Adipose tissue (tissue), 3 donors: Measurements from ENCODE around the gene SESN3. TPM values are rescaled to one million over a fixed set of nuclear protein-coding genes. Genes with fewer than 3 reads are reported as not detected.
"Not testable (repeated sequence)": the region's sequence is repeated elsewhere in the genome, so short reads cannot be mapped to it uniquely, and the experiment has no call there.

Experiments
- H3K27ac ChIP-seq: one replicate; pipeline ENCODE4 v1.5.1; 2013; ENCODE audit warnings: low read depth, low read length
- WGBS, 3 donors: extraction: QIAGEN DNeasy Blood & Tissue Kit; methylation state at CpG; one replicate each; pipeline ENCODE4 v1.1.7; 2013; 5-methylcytosine and 5-hydroxymethylcytosine counted together
- polyA plus RNA-seq, 3 donors: library from polyadenylated mRNA; stranded (reverse); fragments of 200-250 nt; gene quantifications; one replicate each; pipeline ENCODE4 v1.2.3, GENCODE V29; 2013
- donor health status: healthy with polysubstance abuse.
- donor health status: Bipolar disorder and iron deficiency.
- donor health status: healthy.

The SESN3 gene, protein sequence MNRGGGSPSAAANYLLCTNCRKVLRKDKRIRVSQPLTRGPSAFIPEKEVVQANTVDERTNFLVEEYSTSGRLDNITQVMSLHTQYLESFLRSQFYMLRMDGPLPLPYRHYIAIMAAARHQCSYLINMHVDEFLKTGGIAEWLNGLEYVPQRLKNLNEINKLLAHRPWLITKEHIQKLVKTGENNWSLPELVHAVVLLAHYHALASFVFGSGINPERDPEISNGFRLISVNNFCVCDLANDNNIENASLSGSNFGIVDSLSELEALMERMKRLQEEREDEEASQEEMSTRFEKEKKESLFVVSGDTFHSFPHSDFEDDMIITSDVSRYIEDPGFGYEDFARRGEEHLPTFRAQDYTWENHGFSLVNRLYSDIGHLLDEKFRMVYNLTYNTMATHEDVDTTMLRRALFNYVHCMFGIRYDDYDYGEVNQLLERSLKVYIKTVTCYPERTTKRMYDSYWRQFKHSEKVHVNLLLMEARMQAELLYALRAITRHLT
- polyA plus RNA-seq = 10 to 100 TPM in 1 of 3 donors, 1 to 10 TPM in 2; 1.5 to 12.0 (median 2.6) TPM

DNA sequence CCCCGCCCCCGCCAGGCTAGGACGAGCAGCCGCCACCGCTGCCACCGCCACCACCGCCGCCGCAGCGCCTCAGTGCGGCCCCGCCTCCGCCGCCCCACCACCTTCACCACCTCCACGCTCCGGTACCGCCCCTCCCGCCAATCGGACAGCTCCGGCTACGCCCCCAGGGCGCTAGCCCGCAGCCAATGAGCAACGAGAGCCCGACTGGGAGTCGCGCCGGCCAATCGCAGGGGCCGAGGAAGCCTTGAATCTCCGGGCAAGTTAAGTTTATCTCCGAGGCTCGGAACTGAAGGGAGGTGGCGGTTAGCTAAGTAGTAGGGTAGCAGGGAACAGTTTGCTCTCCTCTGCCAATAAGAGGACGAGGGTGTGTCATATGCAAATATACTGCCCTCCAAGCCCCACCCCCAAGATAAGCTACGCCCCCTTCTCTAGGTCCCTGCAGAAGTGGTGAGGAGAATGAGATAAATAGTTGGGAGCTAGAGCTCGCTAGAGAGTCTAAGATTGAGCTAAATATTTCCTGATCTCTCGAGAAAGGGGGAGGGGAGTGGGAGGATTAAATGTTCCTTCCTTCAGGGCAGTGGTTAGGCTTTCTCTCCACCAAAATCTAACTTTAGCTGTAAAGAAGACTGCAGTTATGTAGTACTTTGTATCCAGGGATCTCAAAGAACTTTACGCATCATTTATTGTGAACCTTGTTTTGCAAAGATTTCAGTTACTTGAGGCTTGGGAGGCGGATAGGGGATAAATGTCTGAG, at the start of gene SESN3:
SESN3 (minus strand) TSS at position 76 of the 754 bp plus-strand sequence. CDS start 342 bp downstream, outside the sequence.
- peak within 1 kb of the TSS; percentile 19 for H3K27ac ChIP-seq
- 1% methylated on average over 39 to 40 of the region's 40 CpGs for WGBS, 3 donors

DNA sequence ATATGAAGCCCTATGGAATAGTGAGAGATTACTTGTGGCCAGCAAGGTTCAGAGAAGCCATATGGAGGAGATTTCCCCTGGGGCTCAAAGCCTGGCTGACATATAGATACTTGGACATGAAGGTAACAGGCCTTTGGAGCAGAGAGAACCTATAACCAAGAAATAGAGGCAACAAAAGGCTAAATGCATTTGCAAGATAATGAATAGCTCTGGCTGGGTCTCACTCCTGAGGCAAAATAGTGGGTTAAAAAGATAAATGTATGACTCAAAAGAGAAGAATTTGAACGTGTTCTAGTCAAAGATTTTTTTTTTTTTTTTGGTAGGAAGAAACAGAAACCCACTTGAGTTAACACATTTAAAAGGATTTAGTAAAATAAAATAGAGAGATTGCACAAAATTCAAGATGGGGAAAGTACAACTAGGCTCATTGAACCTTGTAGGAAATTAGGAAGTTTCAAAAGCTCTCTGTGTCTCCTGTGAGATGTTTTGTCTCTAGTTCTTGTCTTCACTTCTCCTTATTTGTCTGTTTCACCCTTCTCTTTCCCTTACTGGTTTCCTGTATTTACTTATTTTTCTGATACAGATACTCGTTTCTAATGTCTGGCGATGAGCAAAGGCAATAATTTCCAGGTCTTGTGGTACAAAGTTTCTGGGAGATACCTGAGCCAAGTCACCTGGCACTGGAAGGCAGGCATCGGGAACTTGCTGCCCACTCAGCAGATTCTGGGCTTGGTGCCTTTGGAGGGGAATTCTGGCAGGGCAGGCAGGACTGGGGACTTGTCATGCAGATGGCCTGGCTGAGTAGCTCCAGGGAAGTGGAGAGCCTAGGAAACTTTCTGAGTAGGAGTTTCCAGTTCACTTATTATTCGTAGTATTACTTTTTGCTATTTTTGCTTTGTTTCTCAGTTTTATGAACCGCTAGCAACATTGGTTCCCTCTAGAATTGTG, 49.2 kb upstream of the SESN3 start:
- H3K27ac ChIP-seq = no peak overlapping the region
- WGBS, 3 donors = 44 to 54% (median 49%) methylated on average over 6 of the region's 6 CpGs

DNA sequence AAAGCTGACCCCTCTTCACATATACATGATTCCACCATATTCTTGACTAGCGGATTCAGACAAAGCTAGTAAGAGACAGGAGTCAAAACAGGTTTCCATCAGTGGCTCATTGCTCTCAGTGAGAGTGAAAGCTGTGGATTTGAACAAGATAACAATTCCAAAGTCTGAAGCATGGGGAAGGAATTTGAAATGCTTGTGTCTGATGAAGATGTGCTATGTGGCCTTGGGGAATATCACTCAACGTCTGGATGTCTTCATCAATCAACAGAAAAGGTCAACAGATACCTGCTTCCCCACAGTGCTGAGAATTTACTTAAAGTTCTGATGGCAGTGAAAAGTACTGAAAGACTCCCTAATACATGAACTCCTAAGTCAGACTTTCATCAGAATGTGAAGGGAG, 46.9 kb upstream of the SESN3 start:
- WGBS, 3 donors = 62 to 89% (median 87%) methylated on average over 2 of the region's 2 CpGs

DNA sequence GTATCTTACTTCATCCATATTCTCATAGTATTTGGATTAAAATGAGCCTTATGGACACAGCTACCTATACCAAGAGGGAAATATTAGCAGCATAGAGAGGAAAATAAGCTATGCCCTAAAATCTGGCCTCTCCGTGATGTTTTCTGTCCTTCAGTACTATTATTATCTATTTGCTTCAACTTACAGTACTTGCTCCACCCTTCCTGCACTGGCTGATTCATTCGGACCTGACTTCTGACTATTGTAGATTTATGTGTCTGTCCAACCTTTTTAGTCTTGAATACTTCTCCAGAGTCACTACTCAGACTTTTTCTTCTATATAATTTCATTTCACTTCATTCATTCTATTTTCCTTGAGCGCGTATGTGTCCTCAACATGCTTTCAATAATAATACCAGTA, 45.1 kb upstream of the SESN3 start:
- 83 to 91% (median 87%) methylated on average over 4 of the region's 4 CpGs for WGBS, 3 donors
- no peak overlapping the region for H3K27ac ChIP-seq

More for the DNA sequence above, 46.9 kb upstream of the SESN3 start:
- H3K27ac ChIP-seq = no peak overlapping the region

DNA sequence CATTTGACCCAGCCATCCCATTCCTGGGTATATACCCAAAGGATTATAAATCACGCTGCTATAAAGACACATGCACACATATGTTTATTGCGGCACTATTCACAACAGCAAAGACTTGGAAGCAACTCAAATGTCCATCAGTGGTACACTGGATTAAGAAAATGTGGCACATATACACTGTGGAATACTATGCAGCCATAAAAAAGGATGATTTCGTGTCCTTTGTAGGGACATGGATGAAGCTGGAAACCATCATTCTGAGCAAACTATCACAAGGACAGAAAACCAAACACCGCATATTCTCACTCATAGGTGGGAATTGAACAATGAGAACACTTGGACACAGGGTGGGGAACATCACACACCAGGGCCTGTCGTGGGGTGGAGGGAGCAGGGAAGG, 42.6 kb upstream of the SESN3 start:
- not testable (repeated sequence) for H3K27ac ChIP-seq
- WGBS, 3 donors = 75 to 97% (median 96%) methylated on average over 5 of the region's 5 CpGs

DNA sequence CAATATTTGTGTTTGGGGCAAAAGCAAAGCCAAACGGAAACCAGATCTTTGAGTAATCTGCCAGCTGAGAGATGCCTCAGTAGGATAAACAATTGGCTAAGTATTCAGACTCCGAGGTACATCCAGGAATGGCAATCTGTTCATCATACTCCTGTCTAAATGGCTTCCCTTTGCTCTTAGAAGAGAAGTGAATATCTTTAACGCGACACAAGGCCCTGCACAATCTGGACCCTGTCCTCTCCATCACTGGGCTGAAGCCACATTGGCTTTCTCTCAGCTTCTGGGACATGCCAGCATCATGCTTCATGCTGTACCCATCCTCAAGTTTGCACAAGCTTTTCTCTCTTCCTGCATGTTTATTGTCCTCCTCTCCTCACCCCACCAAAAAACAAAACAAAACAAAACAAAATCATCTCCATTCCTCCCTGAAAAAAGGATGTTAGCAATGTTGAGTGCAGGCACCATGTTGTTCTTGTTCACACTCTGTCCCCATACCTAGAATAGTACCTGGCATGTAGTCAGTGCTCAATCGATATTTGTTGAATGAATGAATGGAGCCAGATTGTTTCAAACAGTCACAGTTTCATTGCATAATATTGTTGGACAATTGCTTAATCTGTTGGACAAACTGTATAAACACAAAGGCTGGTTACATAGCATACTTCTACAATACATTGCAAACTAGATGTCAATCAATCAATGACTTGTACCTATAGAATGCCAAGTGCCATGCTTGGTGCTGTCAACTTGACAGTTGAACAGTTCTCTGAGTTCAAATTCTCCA, 38.2 kb upstream of the SESN3 start:
- WGBS, 3 donors = 81 to 89% (median 85%) methylated on average over 5 of the region's 5 CpGs
- H3K27ac ChIP-seq = no peak overlapping the region

DNA sequence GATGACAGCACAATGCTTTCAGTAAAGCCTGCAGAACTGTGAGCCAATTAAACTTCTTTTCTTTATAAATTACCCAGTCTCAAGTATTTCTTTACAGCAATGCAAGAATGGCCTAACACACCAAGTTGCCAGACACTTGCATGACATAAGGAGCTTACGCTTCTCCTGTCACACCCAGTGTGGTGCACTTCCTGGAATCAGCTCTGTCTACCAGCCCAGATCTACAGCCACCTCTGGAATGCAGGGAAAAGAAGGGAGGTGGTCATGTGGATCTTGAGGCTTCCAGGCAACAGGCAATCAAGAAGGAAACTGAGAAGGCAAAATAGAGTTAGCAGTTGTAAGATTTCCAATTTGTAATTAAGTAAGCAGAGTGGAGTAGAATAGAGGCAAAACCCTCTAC, 37.4 kb upstream of the SESN3 start:
- WGBS, 3 donors = 47 to 98% (median 61%) methylated on average over 1 of the region's 1 CpG

DNA sequence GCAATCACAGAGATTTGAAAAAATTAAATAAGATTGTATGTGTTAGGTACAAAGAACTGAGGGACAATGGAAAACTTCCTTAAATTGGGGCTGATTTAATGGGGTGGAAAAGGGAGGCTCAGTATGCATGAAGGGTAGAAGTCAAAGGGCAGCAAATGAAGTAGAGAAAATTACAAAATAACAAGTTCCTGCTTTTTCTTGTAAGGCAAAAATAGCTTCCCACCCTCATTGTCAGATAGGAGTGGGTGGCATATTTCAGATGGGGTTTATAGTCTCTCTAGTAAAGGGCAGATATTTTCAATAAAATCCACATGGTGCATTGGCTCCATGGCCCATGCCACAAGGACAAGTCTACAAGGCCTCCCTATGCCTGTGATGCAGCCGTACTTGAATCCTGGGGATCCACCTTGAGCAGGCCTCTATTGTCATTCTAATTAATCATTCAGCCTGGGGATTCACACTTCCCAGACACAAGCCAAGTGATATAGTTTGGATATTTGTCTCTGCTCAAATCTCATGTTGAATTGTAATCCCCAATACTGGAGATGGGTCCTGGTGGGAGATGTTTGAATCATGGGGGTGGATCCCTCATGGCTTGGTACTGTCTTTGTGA, 36.7 kb upstream of the SESN3 start:
- no peak overlapping the region for H3K27ac ChIP-seq

More for the DNA sequence above, 37.4 kb upstream of the SESN3 start:
- no peak overlapping the region for H3K27ac ChIP-seq

DNA sequence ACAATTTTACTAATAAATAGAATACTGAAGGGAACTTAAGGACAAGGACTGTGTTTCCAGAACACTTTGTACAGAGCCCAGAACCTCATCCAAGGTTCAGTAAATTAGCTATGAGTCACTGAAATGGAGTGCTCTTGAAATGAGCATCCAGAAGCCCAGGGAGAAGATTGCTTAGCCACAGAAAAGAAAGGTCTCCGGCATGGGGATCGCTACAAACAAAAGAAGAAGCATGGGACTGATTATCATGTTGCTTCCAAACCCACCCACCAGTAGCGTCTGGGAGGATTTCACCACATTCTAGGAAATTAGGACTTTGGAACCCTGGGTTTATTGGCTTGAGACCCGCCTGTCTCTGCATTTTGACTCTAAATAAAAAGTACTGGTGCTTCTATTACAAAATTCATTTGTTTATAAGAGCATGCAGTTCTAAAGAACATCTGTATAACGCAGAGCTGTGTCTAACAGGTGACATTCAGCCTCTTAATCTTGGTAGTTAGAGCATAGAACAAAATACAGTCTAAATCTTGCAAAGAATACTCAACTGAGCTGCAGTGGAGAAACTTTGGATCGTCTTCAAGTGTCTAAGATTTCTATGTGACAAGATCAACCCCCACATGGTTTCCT, 35.9 kb upstream of the SESN3 start:
- WGBS, 3 donors = 60 to 86% (median 73%) methylated on average over 6 of the region's 6 CpGs
- no peak overlapping the region for H3K27ac ChIP-seq

More for the DNA sequence above, 36.7 kb upstream of the SESN3 start:
- 4 to 100% (median 58%) methylated on average over 1 of the region's 1 CpG for WGBS, 3 donors

DNA sequence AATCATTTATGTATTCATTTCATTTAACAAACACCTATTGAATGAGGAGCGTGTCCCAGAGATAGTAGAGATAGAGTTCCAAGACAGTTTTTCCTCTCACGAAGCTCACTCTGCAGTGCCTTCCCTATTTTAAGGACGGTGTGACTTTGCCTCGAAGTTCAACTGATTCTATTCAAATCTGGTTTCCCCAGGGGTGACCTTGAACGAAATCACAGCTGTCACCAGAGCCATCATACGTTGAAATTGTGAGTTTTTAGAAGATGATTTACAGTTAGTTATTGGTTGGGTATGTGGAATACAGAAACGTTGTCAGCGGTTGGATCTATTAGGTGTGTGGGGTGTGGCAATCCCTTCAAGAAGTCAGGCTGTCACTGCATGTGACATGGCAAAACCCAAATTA, 33.9 kb upstream of the SESN3 start:
- no peak overlapping the region for H3K27ac ChIP-seq
- WGBS, 3 donors = 47 to 88% (median 88%) methylated on average over 8 of the region's 8 CpGs

DNA sequence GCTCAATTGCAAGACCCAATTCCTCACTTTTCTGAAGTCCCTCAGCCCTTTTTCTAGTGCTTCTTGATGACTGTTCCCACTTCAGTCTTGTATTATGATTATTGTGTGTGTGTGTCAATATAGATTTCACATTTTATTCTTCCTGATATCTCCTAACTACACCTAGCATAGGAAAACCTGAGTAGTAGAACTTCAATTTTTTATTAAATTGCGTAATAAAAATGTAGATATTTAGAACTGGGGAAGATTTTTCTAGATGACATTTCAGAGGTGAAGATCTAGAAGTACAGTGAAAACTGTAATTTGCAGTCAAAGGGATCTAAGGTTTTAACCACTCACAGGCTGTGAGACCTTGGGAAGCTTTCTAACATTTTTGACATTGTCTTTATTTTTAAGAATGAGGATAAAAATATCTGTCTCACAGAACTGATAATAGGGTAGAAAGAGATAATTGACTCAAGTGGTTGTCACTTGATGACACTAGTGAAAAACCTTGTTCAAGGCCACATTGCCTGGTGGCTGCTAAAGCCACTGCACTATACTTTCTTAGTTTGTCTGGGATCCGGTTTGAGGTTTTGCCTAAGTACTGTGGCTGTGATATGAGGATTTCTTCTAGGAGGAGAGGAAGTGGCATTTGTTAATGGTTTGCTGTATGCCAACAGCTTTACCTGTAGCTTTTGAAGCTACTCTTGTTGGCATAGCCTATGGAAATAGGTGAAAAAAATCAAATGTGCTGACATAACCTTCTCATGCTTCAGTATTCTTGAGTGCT, 32.2 kb upstream of the SESN3 start:
- 79 to 85% (median 85%) methylated on average over 2 of the region's 2 CpGs for WGBS, 3 donors

DNA sequence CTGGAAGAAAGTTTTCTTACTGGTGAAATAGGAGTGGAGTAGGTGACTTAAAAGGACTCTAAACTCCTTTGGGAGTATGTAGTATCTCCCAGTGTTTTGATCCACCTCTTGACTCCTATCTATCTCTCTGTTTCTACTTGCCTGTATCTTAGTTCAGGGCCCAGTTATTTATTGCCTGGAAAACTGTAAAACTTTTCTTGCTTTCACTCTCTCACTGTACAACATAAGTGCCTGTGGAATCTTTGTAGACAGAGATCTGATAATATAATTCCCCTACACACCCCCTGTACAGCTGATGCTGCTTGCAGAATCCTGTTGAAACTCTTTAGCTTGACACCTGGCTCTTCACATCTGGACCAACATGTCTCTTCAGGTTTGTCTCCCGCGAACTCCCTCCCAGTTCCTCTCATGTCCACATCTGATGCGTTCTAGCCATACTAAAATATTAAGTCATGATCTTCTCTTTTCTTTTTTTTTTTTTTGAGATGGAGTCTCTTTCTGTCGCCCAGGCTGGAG, 26.5 kb upstream of the SESN3 start:
- 80 to 95% (median 95%) methylated on average over 4 of the region's 4 CpGs for WGBS, 3 donors
- no peak overlapping the region for H3K27ac ChIP-seq

More for the DNA sequence above, 32.2 kb upstream of the SESN3 start:
- no peak overlapping the region for H3K27ac ChIP-seq

DNA sequence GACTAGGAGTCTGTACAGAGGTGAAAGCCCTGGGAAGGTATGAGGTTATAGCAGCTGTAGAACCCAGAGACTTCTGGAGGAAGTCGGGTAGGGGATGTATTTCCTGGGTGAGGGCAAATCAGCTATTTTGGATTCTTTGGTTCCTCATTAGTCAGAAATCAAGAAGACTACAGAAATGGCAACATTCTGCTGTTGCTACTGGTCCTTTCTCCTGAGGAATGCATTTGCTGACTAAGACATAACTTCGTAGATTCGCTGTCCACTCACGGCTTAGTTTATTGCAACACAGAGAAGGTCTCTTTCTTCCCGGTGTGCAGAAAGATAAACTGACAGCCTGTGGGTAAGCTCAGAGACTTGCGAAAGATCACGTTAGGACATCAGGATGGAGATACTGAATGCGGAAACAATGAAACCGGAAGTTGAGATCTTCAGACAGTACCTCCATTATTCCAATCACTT, 25.3 kb upstream of the SESN3 start:
- 41 to 79% (median 48%) methylated on average over 9 of the region's 9 CpGs for WGBS, 3 donors
- no peak overlapping the region for H3K27ac ChIP-seq

DNA sequence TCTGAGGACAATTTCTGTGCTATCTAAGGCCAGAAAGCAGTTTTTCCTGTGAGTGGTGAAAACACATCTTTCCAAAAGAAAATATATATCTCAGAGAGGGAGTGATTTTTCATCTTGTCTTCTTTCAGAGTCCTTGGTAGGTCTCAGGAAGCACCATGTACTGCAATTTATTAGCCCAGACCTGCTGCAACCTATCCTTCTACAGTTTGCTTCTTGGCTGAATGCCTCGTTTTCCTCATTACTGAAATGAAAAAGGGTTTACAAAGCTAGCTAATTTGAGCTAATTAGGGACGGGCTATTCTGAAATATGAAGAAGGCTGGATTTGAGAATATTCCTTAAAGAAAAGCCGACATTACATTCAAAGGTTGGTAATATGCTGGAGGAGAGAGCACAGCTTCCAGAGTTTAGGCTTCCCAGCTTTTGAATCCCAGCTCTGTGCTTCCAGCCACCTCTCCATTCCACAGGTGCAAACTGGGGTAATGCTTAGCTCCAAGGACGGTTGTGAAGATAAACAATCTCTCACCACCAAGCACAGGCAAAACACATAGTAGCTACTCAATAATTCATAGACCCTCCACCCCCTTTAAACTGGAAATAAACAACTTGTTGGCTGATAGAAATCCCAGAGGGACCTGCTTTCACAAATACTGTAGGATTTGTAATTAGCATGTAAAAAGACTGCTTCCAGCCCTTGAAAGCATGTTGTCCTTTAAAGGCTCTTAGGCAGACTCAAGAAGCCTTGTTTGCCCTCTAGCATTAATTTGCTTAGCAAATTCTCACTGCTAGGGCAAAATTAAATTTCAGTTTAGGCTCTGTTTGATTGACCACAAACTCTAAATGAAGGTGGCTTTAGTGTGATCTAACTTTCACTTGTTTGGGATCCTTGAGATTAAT, 24.5 kb upstream of the SESN3 start:
- H3K27ac ChIP-seq = no peak overlapping the region
- WGBS, 3 donors = 59 to 69% (median 69%) methylated on average over 4 of the region's 4 CpGs

DNA sequence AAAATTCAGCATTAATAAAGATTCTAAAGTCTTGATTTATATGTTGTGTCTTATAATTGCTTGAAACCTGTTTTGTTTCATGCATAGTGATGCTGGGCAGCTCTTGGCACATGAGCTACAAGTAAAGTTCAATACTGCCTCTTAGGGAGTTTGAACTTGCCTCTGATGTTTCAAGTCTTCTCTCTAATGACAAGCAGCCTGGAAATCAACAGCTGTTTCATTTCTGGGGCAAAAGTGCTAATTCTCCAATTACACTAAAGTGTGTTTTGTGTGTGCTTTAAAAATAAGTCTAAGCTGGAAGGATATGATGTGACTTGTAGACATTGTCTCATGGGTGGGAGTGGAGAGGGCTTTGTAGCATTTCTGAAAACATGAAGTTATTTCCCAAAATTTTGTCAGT, 23.7 kb upstream of the SESN3 start:
- no peak overlapping the region for H3K27ac ChIP-seq
